Skin of body (tissue), 2 donors: Measurements from ENCODE around the gene RECK. TPM values are rescaled to one million over a fixed set of nuclear protein-coding genes. Genes with fewer than 3 reads are reported as not detected.
"Not testable (repeated sequence)": the region's sequence is repeated elsewhere in the genome, so short reads cannot be mapped to it uniquely, and the experiment has no call there.

Experiments used
- DNase-seq: peaks from one replicate; lab custom pipeline; 2025; lab: John Stamatoyannopoulos, UW
- total RNA-seq: library from RNA; depleted of rRNA; stranded (reverse); fragments of >200 nt; gene quantifications from one replicate; pipeline ENCODE4 v1.2.3, GENCODE V29; 2014

Gene RECK, protein sequence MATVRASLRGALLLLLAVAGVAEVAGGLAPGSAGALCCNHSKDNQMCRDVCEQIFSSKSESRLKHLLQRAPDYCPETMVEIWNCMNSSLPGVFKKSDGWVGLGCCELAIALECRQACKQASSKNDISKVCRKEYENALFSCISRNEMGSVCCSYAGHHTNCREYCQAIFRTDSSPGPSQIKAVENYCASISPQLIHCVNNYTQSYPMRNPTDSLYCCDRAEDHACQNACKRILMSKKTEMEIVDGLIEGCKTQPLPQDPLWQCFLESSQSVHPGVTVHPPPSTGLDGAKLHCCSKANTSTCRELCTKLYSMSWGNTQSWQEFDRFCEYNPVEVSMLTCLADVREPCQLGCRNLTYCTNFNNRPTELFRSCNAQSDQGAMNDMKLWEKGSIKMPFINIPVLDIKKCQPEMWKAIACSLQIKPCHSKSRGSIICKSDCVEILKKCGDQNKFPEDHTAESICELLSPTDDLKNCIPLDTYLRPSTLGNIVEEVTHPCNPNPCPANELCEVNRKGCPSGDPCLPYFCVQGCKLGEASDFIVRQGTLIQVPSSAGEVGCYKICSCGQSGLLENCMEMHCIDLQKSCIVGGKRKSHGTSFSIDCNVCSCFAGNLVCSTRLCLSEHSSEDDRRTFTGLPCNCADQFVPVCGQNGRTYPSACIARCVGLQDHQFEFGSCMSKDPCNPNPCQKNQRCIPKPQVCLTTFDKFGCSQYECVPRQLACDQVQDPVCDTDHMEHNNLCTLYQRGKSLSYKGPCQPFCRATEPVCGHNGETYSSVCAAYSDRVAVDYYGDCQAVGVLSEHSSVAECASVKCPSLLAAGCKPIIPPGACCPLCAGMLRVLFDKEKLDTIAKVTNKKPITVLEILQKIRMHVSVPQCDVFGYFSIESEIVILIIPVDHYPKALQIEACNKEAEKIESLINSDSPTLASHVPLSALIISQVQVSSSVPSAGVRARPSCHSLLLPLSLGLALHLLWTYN
- total RNA-seq, result 50.8 TPM

- peak; percentile 40 for DNase-seq
These were observed at the start of gene RECK for GRCh38 chr9:36036780-36037548. RECK (plus strand) TSS chr9:36036913; CDS start chr9:36036999, 86 bp downstream.

DNA sequence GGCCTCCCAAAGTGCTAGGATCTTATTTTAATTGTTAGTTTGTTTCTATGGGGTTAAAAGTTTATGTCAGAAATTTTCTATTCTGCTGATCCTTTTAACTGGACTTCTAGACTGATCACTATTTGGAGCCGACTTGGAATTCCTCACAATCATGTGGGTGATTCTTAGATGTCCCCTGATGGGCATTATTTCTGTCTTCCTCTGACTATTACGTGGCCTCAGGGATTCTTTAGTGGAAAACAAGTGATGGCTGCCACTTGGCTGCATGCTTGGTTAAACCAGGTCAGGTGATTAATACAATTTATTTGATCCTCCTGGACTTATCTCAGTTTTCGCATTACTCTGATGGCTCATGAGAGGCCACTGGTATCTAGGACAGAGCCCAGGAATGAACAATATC lies 46.6 kb upstream of the RECK start:
- DNase-seq, result no peak

- not testable (repeated sequence) for DNase-seq
These were observed 43.6 kb upstream of the RECK start for GRCh38 chr9:35993136-35993535.

DNA sequence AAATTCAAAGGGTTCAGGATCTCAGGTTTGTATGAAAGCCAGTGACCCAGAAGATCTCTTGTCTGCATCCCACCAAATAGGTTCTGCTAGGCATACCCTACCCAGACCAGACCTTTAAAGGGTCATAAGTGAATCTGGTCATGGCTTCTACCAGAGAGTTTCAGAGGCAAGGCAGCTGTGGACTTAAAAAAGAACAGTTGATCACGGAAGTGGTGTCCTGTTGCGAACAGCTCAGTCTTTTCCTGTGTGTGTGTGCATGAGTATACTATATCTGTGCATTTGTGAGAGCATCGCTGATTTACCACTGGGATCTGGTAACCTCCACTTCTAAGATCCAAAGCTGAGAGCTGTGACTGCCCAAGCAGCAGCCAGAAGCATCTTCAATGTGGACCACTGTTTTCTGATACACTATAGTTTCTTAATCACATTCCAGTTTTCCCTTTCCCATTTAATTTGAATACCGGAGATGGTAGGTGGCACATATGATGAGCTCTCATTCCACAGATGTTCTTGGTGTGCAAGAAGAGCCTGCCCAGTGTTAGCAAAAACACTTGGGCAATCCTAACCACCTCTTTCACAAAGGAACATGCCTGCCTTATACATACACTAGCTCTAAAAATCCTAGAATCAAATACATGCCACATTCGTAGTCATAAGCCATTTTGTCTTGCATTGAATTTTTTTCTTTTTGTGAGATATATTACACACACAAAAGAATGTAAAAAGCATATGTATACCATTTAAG lies 42.6 kb upstream of the RECK start:
- no peak for DNase-seq

DNA sequence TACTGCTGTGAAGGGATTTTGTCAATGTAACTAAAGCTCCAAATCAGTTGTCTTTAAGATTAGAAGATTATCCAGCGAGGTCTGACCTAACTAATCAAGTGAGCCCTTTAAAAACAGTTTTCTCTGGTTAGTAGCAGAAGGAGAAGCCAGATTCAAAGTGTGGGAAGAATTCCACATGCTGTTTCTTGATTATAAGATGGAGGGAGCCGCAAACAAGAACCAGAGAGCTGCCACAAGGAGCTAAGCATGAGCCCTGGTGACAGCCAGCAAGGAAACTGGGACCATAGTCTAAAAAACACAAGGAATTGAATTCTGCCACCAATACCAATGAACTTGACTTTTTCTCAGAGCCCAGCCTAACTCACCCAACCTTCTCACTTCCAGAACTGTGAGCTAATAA lies 41.8 kb upstream of the RECK start:
- no peak for DNase-seq

GRCh38 chr9:35996358-35996970 lies 40.2 kb upstream of the RECK start:
- no peak for DNase-seq

GRCh38 chr9:35997016-35997415 lies 39.7 kb upstream of the RECK start:
- not testable (repeated sequence) for DNase-seq

DNA sequence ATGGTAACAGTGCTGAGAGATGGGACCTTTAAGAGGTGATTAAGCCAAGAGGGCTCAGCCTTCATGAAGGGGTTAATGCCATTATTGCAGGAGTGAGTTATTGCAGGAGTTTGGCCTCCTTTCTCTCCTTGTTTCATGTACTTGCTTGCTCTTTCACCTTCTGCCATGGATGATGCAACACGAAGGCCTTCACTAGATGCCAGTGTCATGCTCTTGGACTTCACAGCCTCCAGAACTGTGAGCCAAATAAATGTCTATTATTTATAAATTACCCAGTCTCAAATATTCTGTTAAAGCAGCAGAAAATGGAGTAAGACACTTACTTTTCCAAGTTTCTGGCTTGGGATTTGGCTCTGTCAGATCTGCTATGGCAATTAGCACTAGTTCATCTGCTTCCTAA lies 38.4 kb upstream of the RECK start:
- DNase-seq, result no peak

DNA sequence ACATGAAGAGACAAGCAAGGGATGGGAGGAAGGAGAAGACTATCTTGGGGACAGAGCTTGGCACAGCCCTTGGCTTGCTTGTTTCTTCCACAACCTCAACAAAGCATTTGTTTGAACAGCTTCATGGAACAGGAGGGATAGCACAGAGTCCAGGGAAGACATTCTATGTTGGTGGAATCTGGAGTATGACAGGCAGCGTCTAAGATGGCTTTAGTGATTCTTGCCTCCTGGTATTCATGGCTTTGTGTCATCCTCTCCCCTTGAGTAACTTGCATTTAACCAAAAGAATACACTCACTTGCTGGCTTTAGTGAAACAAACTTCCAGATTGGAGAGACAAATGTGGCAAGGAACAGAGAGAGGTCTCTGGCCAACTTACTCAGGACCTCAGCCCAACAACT lies 30.8 kb upstream of the RECK start:
- no peak for DNase-seq

- no peak for DNase-seq
These were observed 30.0 kb upstream of the RECK start for GRCh38 chr9:36006549-36007315.

- no peak for DNase-seq
These were observed 29.4 kb upstream of the RECK start for GRCh38 chr9:36007316-36007708.

DNA sequence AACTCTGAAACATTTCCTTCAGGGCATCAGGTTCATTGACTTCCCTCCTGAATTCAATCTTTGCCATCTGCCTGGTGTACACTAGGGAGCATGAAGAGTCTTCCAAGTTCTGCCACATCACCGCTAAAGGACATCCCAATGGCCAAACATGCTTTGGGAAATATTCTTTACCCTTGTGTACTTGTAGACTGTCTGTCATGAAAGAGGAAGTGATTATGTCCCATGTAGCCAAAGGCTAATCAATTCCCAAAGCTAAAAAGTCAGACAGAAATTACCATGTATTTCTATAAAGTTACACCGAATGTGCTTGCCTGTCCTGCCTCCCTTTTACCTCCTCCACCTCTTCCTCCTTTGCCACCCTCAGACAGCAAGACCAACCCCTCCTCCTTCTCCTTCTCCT lies 28.9 kb upstream of the RECK start:
- DNase-seq, result no peak

DNA sequence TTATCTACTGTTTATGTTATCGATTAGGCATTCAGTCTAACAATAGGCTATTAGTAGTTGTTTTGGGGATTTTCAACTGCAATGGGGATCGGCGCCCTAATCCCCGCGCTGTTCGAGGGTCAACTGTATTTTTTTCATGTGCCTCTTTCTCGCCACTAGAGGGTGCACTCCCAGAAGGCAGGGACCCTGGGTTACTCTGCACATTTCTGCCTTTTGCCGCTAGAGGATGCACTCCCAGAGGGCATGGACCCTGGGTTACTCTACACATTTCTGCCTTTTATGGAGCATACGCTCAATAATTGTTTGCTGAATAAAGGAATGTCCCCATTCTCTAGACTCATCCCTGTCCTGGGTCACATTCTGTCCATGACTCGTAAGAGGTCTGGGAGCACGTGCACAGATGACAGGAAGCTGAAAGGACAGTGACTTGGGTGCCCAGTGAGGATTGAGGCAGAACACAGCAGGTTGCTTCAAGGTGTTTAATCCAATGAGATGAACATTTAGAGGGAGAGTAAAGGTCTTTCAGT lies 27.9 kb upstream of the RECK start:
- DNase-seq, result peak; percentile 18

GRCh38 chr9:36011379-36011778 lies 25.3 kb upstream of the RECK start:
- DNase-seq, result no peak

GRCh38 chr9:36017278-36017677 lies 19.4 kb upstream of the RECK start:
- no peak for DNase-seq

- no peak for DNase-seq
These were observed 18.6 kb upstream of the RECK start for GRCh38 chr9:36018129-36018528.

- peak; percentile 76 for DNase-seq
These were observed 17.6 kb upstream of the RECK start for GRCh38 chr9:36018891-36019720.

DNA sequence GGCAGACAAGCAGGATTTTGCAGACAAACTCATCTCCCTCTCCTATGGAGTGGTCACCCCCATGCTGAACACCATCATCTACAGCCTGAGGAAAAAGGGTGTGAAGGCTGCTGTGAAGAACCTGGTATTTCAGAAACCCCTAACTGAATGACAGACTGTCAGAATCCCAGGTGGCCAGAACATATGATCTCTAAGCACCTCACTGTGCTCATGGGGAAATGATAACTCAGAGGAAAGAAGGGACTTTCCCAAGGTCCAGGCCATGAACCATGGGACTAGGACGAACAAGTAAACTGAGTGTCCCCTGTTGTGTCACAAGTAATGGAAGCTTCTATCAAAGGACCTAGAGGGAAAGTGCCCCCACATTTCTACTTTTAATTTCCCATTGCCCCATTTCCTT lies 14.7 kb upstream of the RECK start:
- no peak for DNase-seq
